Measurements from ENCODE around the gene LRBA.

Gene LRBA

GRCh38 chr4:150911326-150911725 lies 103.8 kb downstream of the LRBA start:
- ChIA-PET POLR2A (ENCODE audit: low non-redundant PET) (no interaction called here), CTCF (no interaction called here)
- no peak overlapping the region for H3K27ac ChIP-seq
- TF ChIP-seq, protein P1, sequence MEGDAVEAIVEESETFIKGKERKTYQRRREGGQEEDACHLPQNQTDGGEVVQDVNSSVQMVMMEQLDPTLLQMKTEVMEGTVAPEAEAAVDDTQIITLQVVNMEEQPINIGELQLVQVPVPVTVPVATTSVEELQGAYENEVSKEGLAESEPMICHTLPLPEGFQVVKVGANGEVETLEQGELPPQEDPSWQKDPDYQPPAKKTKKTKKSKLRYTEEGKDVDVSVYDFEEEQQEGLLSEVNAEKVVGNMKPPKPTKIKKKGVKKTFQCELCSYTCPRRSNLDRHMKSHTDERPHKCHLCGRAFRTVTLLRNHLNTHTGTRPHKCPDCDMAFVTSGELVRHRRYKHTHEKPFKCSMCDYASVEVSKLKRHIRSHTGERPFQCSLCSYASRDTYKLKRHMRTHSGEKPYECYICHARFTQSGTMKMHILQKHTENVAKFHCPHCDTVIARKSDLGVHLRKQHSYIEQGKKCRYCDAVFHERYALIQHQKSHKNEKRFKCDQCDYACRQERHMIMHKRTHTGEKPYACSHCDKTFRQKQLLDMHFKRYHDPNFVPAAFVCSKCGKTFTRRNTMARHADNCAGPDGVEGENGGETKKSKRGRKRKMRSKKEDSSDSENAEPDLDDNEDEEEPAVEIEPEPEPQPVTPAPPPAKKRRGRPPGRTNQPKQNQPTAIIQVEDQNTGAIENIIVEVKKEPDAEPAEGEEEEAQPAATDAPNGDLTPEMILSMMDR (conservative IDR thresholded peaks at IDR 0.05; ENCODE audit: low read depth) = no peak
- no peak for DNase-seq (ENCODE audit: low spot score)

DNA sequence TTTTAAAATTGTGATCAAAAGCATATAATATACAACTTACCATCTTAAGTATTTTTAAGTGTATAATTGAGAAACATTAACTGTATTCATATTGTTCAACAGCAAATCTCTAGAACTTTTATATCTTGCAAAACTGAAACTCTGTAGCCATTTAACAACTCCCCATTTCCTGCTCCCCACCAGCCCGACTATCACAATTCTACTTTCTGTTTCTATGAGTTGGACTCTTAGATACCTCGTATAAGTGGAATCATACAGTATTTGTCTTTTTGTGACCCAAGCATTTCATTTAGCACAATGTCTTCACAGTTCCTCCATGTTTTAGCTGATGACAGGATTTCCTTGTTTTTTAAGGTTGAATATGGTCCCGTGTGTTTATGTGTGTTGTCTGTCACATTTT lies 106.0 kb downstream of the LRBA start:
- DNase-seq (ENCODE audit: low spot score) = no peak
- POLR2A ChIA-PET (ENCODE audit: low non-redundant PET) = no interaction called here
- CTCF ChIA-PET = no interaction called here
- no peak overlapping the region for H3K27ac ChIP-seq
- TF ChIP-seq, protein P1 (conservative IDR thresholded peaks at IDR 0.05; ENCODE audit: low read depth) = no peak

GRCh38 chr4:150906987-150907633 lies 108.0 kb downstream of the LRBA start:
- CTCF ChIA-PET = interaction anchor here (0.7 kb wide), 1 partner anchor 11 kb away, joined by 5 read pairs; no protein-coding TSS in a partner anchor
- POLR2A ChIA-PET (ENCODE audit: low non-redundant PET) = interaction anchor here (0.7 kb wide), 1 partner anchor 48 kb away, joined by 3 read pairs; no protein-coding TSS in a partner anchor
- DNase-seq (ENCODE audit: low spot score) = no peak
- H3K27ac ChIP-seq = no peak overlapping the region
- TF ChIP-seq, protein P1 (conservative IDR thresholded peaks at IDR 0.05; ENCODE audit: low read depth) = no peak

DNA sequence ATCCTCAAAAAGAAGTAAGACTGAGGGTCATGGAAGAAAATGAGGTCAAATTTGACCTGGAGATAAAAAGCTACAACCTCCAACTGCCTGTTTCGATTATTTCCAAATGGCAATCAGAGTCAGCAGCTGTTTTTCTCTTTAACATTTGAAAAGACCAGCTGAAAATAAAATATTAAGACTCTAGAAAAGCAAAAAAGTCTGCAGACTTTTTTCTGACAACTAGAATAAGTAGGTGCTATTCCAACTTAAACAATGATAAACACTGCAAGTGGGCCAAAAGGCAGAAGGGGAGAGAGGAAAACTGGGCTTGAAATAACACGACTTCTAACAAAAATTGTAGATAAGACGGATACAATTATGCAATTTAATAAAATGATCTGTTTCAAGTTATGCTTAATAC lies 110.4 kb downstream of the LRBA start:
- POLR2A ChIA-PET (ENCODE audit: low non-redundant PET) = no interaction called here
- no peak overlapping the region for H3K27ac ChIP-seq
- TF ChIP-seq, protein P1 (conservative IDR thresholded peaks at IDR 0.05; ENCODE audit: low read depth) = no peak
- DNase-seq (ENCODE audit: low spot score) = no peak
- CTCF ChIA-PET = interaction anchor here (0.6 kb wide), 1 partner anchor 100 kb away, joined by 4 read pairs; no protein-coding TSS in a partner anchor

- no peak for DNase-seq (ENCODE audit: low spot score)
- H3K27ac ChIP-seq = no peak overlapping the region
- POLR2A ChIA-PET (ENCODE audit: low non-redundant PET) = no interaction called here
- TF ChIP-seq, protein P1 (conservative IDR thresholded peaks at IDR 0.05; ENCODE audit: low read depth) = no peak
- CTCF ChIA-PET = interaction anchor here (0.6 kb wide), 2 partner anchors 12 to 77 kb away, joined by 4 to 8 read pairs; no protein-coding TSS in a partner anchor
Observed at GRCh38 chr4:150903603-150904002, 111.5 kb downstream of the LRBA start.

- no peak for DNase-seq (ENCODE audit: low spot score)
- TF ChIP-seq, protein P1 (conservative IDR thresholded peaks at IDR 0.05; ENCODE audit: low read depth) = no peak
- no peak overlapping the region for H3K27ac ChIP-seq
- CTCF ChIA-PET = no interaction called here
- POLR2A ChIA-PET (ENCODE audit: low non-redundant PET) = no interaction called here
Observed at GRCh38 chr4:150896497-150896896, 118.6 kb downstream of the LRBA start.

All from RWPE1 (cell line).